Astrocyte of the hippocampus (primary cell): ENCODE results near the gene PTPRN2.

ENCODE experiments used
- DNase-seq: peaks from one replicate; pipeline ENCODE4 v3.0.0; 2011; ENCODE audit warnings: low read depth, low spot score

Gene PTPRN2

GRCh38 chr7:158602905-158603772, 15.5 kb upstream of the PTPRN2 start:
- DNase-seq = peak; percentile 84

GRCh38 chr7:158602041-158602440, 14.4 kb upstream of the PTPRN2 start:
- no peak for DNase-seq

GRCh38 chr7:158601090-158601489, 13.5 kb upstream of the PTPRN2 start:
- DNase-seq = no peak

- no peak for DNase-seq
These were observed 9.1 kb upstream of the PTPRN2 start for GRCh38 chr7:158596745-158597144.

- DNase-seq = no peak
These were observed 8.7 kb upstream of the PTPRN2 start for GRCh38 chr7:158596309-158596708.

- DNase-seq = peak; percentile 51
These were observed 7.4 kb upstream of the PTPRN2 start for GRCh38 chr7:158595068-158595467.

GRCh38 chr7:158592541-158592940, 4.9 kb upstream of the PTPRN2 start:
- no peak for DNase-seq

GRCh38 chr7:158591944-158592343, 4.3 kb upstream of the PTPRN2 start:
- no peak for DNase-seq

GRCh38 chr7:158590181-158590530, 2.5 kb upstream of the PTPRN2 start:
- DNase-seq = no peak

GRCh38 chr7:158589653-158590052, 2.0 kb upstream of the PTPRN2 start:
- DNase-seq = no peak

GRCh38 chr7:158588878-158589442, 1.3 kb upstream of the PTPRN2 start:
- DNase-seq = no peak

- DNase-seq = peak; percentile 28
These were observed 658 bp upstream of the PTPRN2 start for GRCh38 chr7:158588085-158588877.

GRCh38 chr7:158586499-158587161, 993 bp downstream of the PTPRN2 start:
- no peak for DNase-seq

GRCh38 chr7:158585721-158586498, 1.7 kb downstream of the PTPRN2 start:
- no peak for DNase-seq

GRCh38 chr7:158584407-158584806, 3.2 kb downstream of the PTPRN2 start:
- DNase-seq = no peak

GRCh38 chr7:158583810-158584209, 3.8 kb downstream of the PTPRN2 start:
- no peak for DNase-seq

- no peak for DNase-seq
These were observed 4.5 kb downstream of the PTPRN2 start for GRCh38 chr7:158583143-158583542.

GRCh38 chr7:158582089-158582456, 5.5 kb downstream of the PTPRN2 start:
- DNase-seq = no peak

GRCh38 chr7:158581440-158582088, 6.1 kb downstream of the PTPRN2 start:
- no peak for DNase-seq
